ENCODE results near the gene PTPRU. TPM values are rescaled to one million over a fixed set of nuclear protein-coding genes. Genes with fewer than 3 reads are reported as not detected.

The PTPRU gene
- total and polyA plus RNA-seq, 2 experiments from 2014 or later = 8.0 to 105 TPM

DNA sequence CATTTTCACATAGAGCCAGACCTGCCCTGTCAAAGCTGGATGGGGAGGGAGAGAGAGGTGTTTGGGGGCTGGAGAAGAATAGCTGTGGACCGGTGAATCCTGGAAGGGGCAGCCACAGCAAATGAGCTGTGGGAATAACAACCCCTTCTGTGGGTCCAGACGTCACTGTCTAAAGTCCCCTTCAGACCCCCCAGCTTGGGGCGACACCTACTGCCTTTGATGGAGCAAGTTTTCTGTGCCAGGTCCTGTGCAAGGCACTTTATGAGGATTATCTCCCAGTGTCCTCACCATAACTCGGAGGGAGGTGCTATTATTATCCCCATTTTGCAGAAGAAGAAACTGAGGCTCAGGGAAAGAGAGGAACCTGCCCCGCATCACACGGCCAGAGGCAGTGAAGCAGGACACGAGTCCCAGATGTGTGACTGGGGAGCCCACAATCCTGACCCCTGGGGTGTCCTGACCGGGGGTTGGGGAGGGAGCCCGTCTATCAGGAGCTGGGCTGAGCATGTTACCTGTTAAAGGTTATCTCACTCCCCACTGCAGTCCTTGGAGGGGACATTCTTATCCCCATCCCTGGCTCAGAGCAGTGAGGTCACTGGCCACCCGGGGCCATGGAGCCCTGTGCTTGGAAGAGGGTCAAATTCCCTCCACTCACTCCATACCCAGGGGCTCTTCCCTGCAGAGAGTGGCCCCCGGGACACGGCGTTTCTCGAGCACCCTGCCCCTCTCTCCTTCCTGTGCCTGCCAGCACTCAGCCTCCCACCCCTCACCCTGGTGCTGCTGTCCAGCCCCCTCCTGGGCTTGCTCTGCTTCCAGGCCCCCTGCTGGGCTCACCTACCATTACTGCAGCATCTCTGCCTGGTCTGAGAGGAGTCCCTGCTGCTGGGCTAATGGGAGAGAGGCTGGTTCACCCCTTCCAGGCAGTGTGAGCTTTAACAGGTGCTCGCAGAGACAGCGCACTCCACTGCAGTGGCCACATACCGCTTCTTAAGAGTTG is 132.9 kb downstream of the PTPRU start:
- no peak overlapping the region for H3K27ac Mint-ChIP-seq
- H3K27me3 ChIP-seq (ENCODE audit: insufficient read depth) = no peaks in the 10 kb centered on the region
- no peaks in the 10 kb centered on the region for H4K20me1 ChIP-seq (replicated peaks; ENCODE audit: insufficient read depth)
- H3K4me3 ChIP-seq = no peak overlapping the region
- peaks cover 3% of the 10 kb centered on the region for H3K27me3 Mint-ChIP-seq (ENCODE audit: insufficient read depth, low read depth, poor library complexity)
- no peak overlapping the region for H3K27ac ChIP-seq (ENCODE audit: low read depth)
- no peaks in the 10 kb centered on the region for H3F3A ChIP-seq (replicated peaks; ENCODE audit: low read depth)
- H3K4me3 Mint-ChIP-seq = no peak overlapping the region
- H2AFZ ChIP-seq = no peak overlapping the region
- no peaks in the 10 kb centered on the region for H3K36me3 Mint-ChIP-seq (ENCODE audit: low read depth)
- H3K79me2 ChIP-seq (replicated peaks; ENCODE audit: insufficient read depth) = no peaks in the 10 kb centered on the region
- no peaks in the 10 kb centered on the region for H3K4me1 ChIP-seq (ENCODE audit: insufficient read depth)
- H3K4me1 Mint-ChIP-seq = no peaks in the 10 kb centered on the region; the same call in 2 of the 3 replicates
- DNase-seq (ENCODE audit: low spot score) = no peak
- no peaks in the 10 kb centered on the region for H3K36me3 ChIP-seq (ENCODE audit: insufficient read depth)
- H3K9me3 Mint-ChIP-seq = no peaks in the 10 kb centered on the region
- TF ChIP-seq, protein P1, sequence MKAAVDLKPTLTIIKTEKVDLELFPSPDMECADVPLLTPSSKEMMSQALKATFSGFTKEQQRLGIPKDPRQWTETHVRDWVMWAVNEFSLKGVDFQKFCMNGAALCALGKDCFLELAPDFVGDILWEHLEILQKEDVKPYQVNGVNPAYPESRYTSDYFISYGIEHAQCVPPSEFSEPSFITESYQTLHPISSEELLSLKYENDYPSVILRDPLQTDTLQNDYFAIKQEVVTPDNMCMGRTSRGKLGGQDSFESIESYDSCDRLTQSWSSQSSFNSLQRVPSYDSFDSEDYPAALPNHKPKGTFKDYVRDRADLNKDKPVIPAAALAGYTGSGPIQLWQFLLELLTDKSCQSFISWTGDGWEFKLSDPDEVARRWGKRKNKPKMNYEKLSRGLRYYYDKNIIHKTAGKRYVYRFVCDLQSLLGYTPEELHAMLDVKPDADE (IDR thresholded peaks at IDR 0.05) = no peak
- TF ChIP-seq POLR2AphosphoS5 (IDR thresholded peaks at IDR 0.05; ENCODE audit: low read depth) (no peak), ZNF114 (CRISPR knock-in tag; IDR thresholded peaks at IDR 0.05) (no peak), EZH2 (IDR thresholded peaks at IDR 0.05; ENCODE audit: low read depth, unreplicated experiment) (no peak)
- TF ChIP-seq, protein P2, sequence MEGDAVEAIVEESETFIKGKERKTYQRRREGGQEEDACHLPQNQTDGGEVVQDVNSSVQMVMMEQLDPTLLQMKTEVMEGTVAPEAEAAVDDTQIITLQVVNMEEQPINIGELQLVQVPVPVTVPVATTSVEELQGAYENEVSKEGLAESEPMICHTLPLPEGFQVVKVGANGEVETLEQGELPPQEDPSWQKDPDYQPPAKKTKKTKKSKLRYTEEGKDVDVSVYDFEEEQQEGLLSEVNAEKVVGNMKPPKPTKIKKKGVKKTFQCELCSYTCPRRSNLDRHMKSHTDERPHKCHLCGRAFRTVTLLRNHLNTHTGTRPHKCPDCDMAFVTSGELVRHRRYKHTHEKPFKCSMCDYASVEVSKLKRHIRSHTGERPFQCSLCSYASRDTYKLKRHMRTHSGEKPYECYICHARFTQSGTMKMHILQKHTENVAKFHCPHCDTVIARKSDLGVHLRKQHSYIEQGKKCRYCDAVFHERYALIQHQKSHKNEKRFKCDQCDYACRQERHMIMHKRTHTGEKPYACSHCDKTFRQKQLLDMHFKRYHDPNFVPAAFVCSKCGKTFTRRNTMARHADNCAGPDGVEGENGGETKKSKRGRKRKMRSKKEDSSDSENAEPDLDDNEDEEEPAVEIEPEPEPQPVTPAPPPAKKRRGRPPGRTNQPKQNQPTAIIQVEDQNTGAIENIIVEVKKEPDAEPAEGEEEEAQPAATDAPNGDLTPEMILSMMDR (conservative IDR thresholded peaks at IDR 0.05; ENCODE audit: low read depth in 2 of 2) = no peak
- H3K9me2 ChIP-seq (ENCODE audit: insufficient read depth) = no peaks in the 10 kb centered on the region
- no peak overlapping the region for H3K4me2 ChIP-seq
- ATAC-seq = no peak

DNA sequence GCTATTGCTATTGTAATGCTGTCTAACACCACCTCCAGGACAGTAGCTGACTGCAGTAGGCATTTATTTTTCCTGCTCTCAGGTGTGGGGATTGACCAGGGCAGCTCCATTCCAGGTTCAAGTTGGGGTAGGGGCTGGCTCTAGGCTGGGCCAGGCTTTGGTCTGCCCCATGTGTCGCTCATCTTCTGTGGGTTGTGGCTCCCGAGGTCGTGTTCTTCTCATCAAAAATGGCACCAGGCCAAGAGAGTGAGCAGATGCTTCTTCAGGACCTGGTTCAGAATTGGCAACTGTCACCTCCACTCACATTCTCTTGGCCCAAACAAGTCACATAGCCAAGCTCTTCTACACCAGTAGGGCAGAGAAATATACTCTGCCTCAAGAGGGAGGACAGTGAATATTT is 133.7 kb downstream of the PTPRU start:
- Mint-ChIP-seq H3K4me1 (no peaks in the 10 kb centered on the region; the same call in 2 of the 3 replicates), H3K27me3 (ENCODE audit: insufficient read depth, low read depth, poor library complexity) (peaks cover 3% of the 10 kb centered on the region), H3K36me3 (ENCODE audit: low read depth) (no peaks in the 10 kb centered on the region), H3K9me3 (peaks cover 1% of the 10 kb centered on the region; the same call in 2 of the 3 replicates), H3K4me3 (no peak overlapping the region), H3K27ac (no peak overlapping the region)
- no peak overlapping the region for H3K4me2 ChIP-seq
- no peaks in the 10 kb centered on the region for H3K4me1 ChIP-seq (ENCODE audit: insufficient read depth)
- H3K27me3 ChIP-seq (ENCODE audit: insufficient read depth) = no peaks in the 10 kb centered on the region
- H3K79me2 ChIP-seq (replicated peaks; ENCODE audit: insufficient read depth) = no peaks in the 10 kb centered on the region
- DNase-seq (ENCODE audit: low spot score) (no peak), ATAC-seq (no peak)
- H3K27ac ChIP-seq (ENCODE audit: low read depth) = no peak overlapping the region
- no peaks in the 10 kb centered on the region for H3K9me2 ChIP-seq (ENCODE audit: insufficient read depth)
- no peaks in the 10 kb centered on the region for H3F3A ChIP-seq (replicated peaks; ENCODE audit: low read depth)
- H3K36me3 ChIP-seq (ENCODE audit: insufficient read depth) = no peaks in the 10 kb centered on the region
- H2AFZ ChIP-seq = no peak overlapping the region
- H4K20me1 ChIP-seq (replicated peaks; ENCODE audit: insufficient read depth) = no peaks in the 10 kb centered on the region
- H3K4me3 ChIP-seq = no peak overlapping the region
- no peak for TF ChIP-seq EZH2 (IDR thresholded peaks at IDR 0.05; ENCODE audit: low read depth, unreplicated experiment)
- TF ChIP-seq, protein P3, sequence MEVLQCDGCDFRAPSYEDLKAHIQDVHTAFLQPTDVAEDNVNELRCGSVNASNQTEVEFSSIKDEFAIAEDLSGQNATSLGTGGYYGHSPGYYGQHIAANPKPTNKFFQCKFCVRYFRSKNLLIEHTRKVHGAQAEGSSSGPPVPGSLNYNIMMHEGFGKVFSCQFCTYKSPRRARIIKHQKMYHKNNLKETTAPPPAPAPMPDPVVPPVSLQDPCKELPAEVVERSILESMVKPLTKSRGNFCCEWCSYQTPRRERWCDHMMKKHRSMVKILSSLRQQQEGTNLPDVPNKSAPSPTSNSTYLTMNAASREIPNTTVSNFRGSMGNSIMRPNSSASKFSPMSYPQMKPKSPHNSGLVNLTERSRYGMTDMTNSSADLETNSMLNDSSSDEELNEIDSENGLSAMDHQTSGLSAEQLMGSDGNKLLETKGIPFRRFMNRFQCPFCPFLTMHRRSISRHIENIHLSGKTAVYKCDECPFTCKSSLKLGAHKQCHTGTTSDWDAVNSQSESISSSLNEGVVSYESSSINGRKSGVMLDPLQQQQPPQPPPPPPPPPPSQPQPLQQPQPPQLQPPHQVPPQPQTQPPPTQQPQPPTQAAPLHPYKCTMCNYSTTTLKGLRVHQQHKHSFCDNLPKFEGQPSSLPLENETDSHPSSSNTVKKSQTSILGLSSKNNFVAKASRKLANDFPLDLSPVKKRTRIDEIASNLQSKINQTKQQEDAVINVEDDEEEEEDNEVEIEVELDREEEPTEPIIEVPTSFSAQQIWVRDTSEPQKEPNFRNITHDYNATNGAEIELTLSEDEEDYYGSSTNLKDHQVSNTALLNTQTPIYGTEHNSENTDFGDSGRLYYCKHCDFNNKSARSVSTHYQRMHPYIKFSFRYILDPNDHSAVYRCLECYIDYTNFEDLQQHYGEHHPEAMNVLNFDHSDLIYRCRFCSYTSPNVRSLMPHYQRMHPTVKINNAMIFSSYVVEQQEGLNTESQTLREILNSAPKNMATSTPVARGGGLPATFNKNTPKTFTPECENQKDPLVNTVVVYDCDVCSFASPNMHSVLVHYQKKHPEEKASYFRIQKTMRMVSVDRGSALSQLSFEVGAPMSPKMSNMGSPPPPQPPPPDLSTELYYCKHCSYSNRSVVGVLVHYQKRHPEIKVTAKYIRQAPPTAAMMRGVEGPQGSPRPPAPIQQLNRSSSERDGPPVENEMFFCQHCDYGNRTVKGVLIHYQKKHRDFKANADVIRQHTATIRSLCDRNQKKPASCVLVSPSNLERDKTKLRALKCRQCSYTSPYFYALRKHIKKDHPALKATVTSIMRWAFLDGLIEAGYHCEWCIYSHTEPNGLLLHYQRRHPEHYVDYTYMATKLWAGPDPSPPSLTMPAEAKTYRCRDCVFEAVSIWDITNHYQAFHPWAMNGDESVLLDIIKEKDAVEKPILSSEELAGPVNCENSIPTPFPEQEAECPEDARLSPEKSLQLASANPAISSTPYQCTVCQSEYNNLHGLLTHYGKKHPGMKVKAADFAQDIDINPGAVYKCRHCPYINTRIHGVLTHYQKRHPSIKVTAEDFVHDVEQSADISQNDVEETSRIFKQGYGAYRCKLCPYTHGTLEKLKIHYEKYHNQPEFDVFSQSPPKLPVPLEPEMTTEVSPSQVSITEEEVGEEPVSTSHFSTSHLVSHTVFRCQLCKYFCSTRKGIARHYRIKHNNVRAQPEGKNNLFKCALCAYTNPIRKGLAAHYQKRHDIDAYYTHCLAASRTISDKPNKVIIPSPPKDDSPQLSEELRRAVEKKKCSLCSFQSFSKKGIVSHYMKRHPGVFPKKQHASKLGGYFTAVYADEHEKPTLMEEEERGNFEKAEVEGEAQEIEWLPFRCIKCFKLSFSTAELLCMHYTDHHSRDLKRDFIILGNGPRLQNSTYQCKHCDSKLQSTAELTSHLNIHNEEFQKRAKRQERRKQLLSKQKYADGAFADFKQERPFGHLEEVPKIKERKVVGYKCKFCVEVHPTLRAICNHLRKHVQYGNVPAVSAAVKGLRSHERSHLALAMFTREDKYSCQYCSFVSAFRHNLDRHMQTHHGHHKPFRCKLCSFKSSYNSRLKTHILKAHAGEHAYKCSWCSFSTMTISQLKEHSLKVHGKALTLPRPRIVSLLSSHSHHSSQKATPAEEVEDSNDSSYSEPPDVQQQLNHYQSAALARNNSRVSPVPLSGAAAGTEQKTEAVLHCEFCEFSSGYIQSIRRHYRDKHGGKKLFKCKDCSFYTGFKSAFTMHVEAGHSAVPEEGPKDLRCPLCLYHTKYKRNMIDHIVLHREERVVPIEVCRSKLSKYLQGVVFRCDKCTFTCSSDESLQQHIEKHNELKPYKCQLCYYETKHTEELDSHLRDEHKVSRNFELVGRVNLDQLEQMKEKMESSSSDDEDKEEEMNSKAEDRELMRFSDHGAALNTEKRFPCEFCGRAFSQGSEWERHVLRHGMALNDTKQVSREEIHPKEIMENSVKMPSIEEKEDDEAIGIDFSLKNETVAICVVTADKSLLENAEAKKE (CRISPR knock-in tag; IDR thresholded peaks at IDR 0.05) = no peak
- TF ChIP-seq NANOG (IDR thresholded peaks at IDR 0.05; ENCODE audit: borderline replicate concordance) = no peak
- TF ChIP-seq, protein P2 (conservative IDR thresholded peaks at IDR 0.05; ENCODE audit: low read depth in 2 of 2) = no peak
- no peak for TF ChIP-seq STAT1 (IDR thresholded peaks at IDR 0.05; ENCODE audit: unreplicated experiment)

Measured in GM23338 (cell line).